ENCODE measurements around the gene INO80C. TPM values are rescaled to one million over a fixed set of nuclear protein-coding genes. Genes with fewer than 3 reads are reported as not detected.

The INO80C gene
- total RNA-seq, 4 donors from 2014 or later, result 3.9 to 11.6 (median 8.8) TPM

- no peak overlapping the region for H3K27ac ChIP-seq
- 78 to 89% methylated on average over 3 of the region's 3 CpGs for WGBS, 2 donors
- no peaks in the 10 kb centered on the region for H3K36me3 ChIP-seq
- no peaks in the 10 kb centered on the region for H3K27me3 ChIP-seq
- H3K4me3 ChIP-seq, result no peak overlapping the region
- no peaks in the 10 kb centered on the region for H3K9me3 ChIP-seq
- no peak for DNase-seq (ENCODE audit: low spot score in 2 of 2)
- peaks cover 0 to 7% (median 2%) of the 10 kb centered on the region in 4 donors for H3K4me1 ChIP-seq
- no peak for TF ChIP-seq CTCF (IDR thresholded peaks at IDR 0.05)
- no peak for TF ChIP-seq POLR2A (IDR thresholded peaks at IDR 0.05)
- no peak for TF ChIP-seq EP300 (IDR thresholded peaks at IDR 0.05)
Measured at GRCh38 chr18:35502052-35502451, 4.3 kb upstream of the INO80C start.

GRCh38 chr18:35501369-35501768 is 3.6 kb upstream of the INO80C start:
- no peak for TF ChIP-seq CTCF (IDR thresholded peaks at IDR 0.05)
- no peak for TF ChIP-seq POLR2A (IDR thresholded peaks at IDR 0.05)
- no peak for TF ChIP-seq EP300 (IDR thresholded peaks at IDR 0.05)
- no peaks in the 10 kb centered on the region for H3K36me3 ChIP-seq
- H3K4me3 ChIP-seq, result no peak overlapping the region
- peaks cover 0 to 14% (median 9%) of the 10 kb centered on the region in 4 donors for H3K4me1 ChIP-seq
- WGBS, 2 donors, result 75 to 78% methylated on average over 7 of the region's 7 CpGs
- no peaks in the 10 kb centered on the region for H3K27me3 ChIP-seq
- no peaks in the 10 kb centered on the region for H3K9me3 ChIP-seq
- no peak overlapping the region for H3K27ac ChIP-seq
- no peak for DNase-seq (ENCODE audit: low spot score in 2 of 2)

- WGBS, 2 donors, result 41 to 44% methylated on average over 3 of the region's 3 CpGs
- DNase-seq (ENCODE audit: low spot score in 2 of 2), result no peak
- H3K9me3 ChIP-seq, result no peaks in the 10 kb centered on the region
- no peak overlapping the region for H3K27ac ChIP-seq
- no peak overlapping the region for H3K4me3 ChIP-seq
- peaks cover 0 to 27% (median 12%) of the 10 kb centered on the region in 4 donors for H3K4me1 ChIP-seq
- no peaks in the 10 kb centered on the region for H3K36me3 ChIP-seq
- no peak for TF ChIP-seq POLR2A (IDR thresholded peaks at IDR 0.05)
- no peak for TF ChIP-seq CTCF (IDR thresholded peaks at IDR 0.05)
- no peak for TF ChIP-seq EP300 (IDR thresholded peaks at IDR 0.05)
- no peaks in the 10 kb centered on the region for H3K27me3 ChIP-seq
Measured at GRCh38 chr18:35500113-35500512, 2.4 kb upstream of the INO80C start.

GRCh38 chr18:35497027-35497369 is 762 bp downstream of the INO80C start:
- DNase-seq (ENCODE audit: low spot score in 2 of 2), result peak in 1 of 2 donors; percentile 23
- 0 to 3% methylated on average over 5 of the region's 5 CpGs for WGBS, 2 donors
- no peaks in the 10 kb centered on the region for H3K36me3 ChIP-seq

More at GRCh38 chr18:35497027-35497369, 762 bp downstream of the INO80C start:
- no peak for TF ChIP-seq POLR2A (IDR thresholded peaks at IDR 0.05)
- no peak for TF ChIP-seq EP300 (IDR thresholded peaks at IDR 0.05)
- no peak for TF ChIP-seq CTCF (IDR thresholded peaks at IDR 0.05)
- Histone ChIP-seq H3K4me3 (peak overlapping the region; percentile 32 to 85 (median 72)), H3K27me3 (no peaks in the 10 kb centered on the region), H3K27ac (peak overlapping the region; percentile 60 to 97 (median 94)), H3K4me1 (peaks cover 0 to 37% (median 12%) of the 10 kb centered on the region in 4 donors), H3K9me3 (no peaks in the 10 kb centered on the region)

Measured in tibial nerve (tissue), 4 donors.